DOHH2 (cell line): ENCODE measurements around the gene LBX1.

Experiments used
- H3F3A ChIP-seq: fragments of 200-600 bp; sonication (generic), shearing (Covaris generic); 2 replicates; pipeline ENCODE4 v1.6.0; 2016; ENCODE audit warnings: antibody characterized with exemption, mild to moderate bottlenecking; ENCODE audit not compliant: control insufficient read depth, insufficient read depth
- H3K27ac ChIP-seq: fragments of 200-600 bp; sonication (generic); 2 replicates; pipeline ENCODE4 v1.5.1; 2014; ENCODE audit warnings: low read depth, mild to moderate bottlenecking, low read length, moderate library complexity
- H3K27me3 ChIP-seq: fragments of 200-600 bp; sonication (generic); 2 replicates; pipeline ENCODE4 v1.6.1; 2014; ENCODE audit warnings: mild to moderate bottlenecking, low read length, mixed read lengths; ENCODE audit not compliant: control insufficient read depth
- H3K36me3 ChIP-seq: fragments of 200-600 bp; sonication (generic); 2 replicates; pipeline ENCODE4 v1.6.1; 2014; ENCODE audit warnings: mild to moderate bottlenecking, low read length, moderate library complexity, mixed read lengths; ENCODE audit not compliant: control insufficient read depth
- H3K4me1 ChIP-seq: fragments of 200-600 bp; sonication (generic); 2 replicates; pipeline ENCODE4 v1.6.1; 2014; ENCODE audit warnings: mild to moderate bottlenecking, low read length, mixed read lengths; ENCODE audit not compliant: control insufficient read depth
- H3K4me2 ChIP-seq: fragments of 200-600 bp; sonication (generic); 2 replicates; pipeline ENCODE4 v1.6.0; 2014; ENCODE audit warnings: mild to moderate bottlenecking, low read length, moderate library complexity
- H3K4me3 ChIP-seq: fragments of 200-600 bp; sonication (generic); 2 replicates; pipeline ENCODE4 v1.5.1; 2014; ENCODE audit warnings: mild to moderate bottlenecking, low read length, mixed read lengths
- H3K79me2 ChIP-seq: fragments of 200-600 bp; sonication (generic); 2 replicates; pipeline ENCODE4 v1.6.1; 2014; ENCODE audit warnings: mild to moderate bottlenecking, low read length, mixed read lengths; ENCODE audit not compliant: control insufficient read depth
- H3K9me2 ChIP-seq: fragments of 200-600 bp; sonication (generic); replicated peaks from 2 replicates; pipeline ENCODE4 v1.6.1; 2014; ENCODE audit warnings: mild to moderate bottlenecking, low read length, mixed read lengths; ENCODE audit not compliant: control insufficient read depth
- H3K9me3 ChIP-seq: fragments of 200-600 bp; sonication (generic); 2 replicates; pipeline ENCODE4 v1.6.1; 2014; ENCODE audit warnings: antibody characterized with exemption, low read length, mixed read lengths; ENCODE audit not compliant: control insufficient read depth, insufficient read depth
- H4K20me1 ChIP-seq: fragments of 200-600 bp; sonication (generic); 2 replicates; pipeline ENCODE4 v1.6.0; 2014; ENCODE audit warnings: low read depth, mild to moderate bottlenecking, antibody characterized with exemption, low read length, moderate library complexity; ENCODE audit not compliant: control insufficient read depth, insufficient read depth
- CTCF ChIP-seq: fragments of 200-600 bp; sonication (generic); IDR thresholded peaks from one replicate; pipeline ENCODE4 v1.5.1; 2014; ENCODE audit warnings: antibody characterized with exemption, mild to moderate bottlenecking, low read depth, low read length; ENCODE audit not compliant: poor library complexity, severe bottlenecking
- EZH2phosphoT487 ChIP-seq: fragments of 200-600 bp; sonication (generic); IDR thresholded peaks from 2 replicates; pipeline ENCODE4 v1.6.1; 2017; ENCODE audit warnings: borderline replicate concordance, mild to moderate bottlenecking, antibody characterized with exemption, low read length, moderate library complexity, mixed read lengths

Gene LBX1

GRCh38 chr10:101262147-101262546 is 32.9 kb upstream of the LBX1 start:
- TF ChIP-seq EZH2phosphoT487 (no peak), CTCF (no peak)
- Histone ChIP-seq H3F3A (no peaks in the 10 kb centered on the region), H3K4me1 (no peaks in the 10 kb centered on the region), H3K36me3 (no peaks in the 10 kb centered on the region), H3K4me2 (no peak overlapping the region), H3K27me3 (peaks cover 8% of the 10 kb centered on the region; the same call in 1 of the 2 replicates), H3K9me3 (no peaks in the 10 kb centered on the region), H3K79me2 (no peaks in the 10 kb centered on the region), H3K27ac (no peak overlapping the region), H3K9me2 (no peaks in the 10 kb centered on the region), H4K20me1 (no peaks in the 10 kb centered on the region), H3K4me3 (no peak overlapping the region)

- no peaks in the 10 kb centered on the region for H3F3A ChIP-seq
- no peaks in the 10 kb centered on the region for H3K4me1 ChIP-seq
- no peak overlapping the region for H3K4me3 ChIP-seq
- TF ChIP-seq EZH2phosphoT487 (no peak), CTCF (no peak)
- no peak overlapping the region for H3K4me2 ChIP-seq
- no peaks in the 10 kb centered on the region for H3K36me3 ChIP-seq
- no peak overlapping the region for H3K27ac ChIP-seq
- H4K20me1 ChIP-seq = no peaks in the 10 kb centered on the region
- H3K9me3 ChIP-seq = no peaks in the 10 kb centered on the region
- H3K27me3 ChIP-seq = peaks cover 8% of the 10 kb centered on the region; the same call in 1 of the 2 replicates
- no peaks in the 10 kb centered on the region for H3K79me2 ChIP-seq
- no peaks in the 10 kb centered on the region for H3K9me2 ChIP-seq
These were observed 32.4 kb upstream of the LBX1 start for GRCh38 chr10:101261702-101262101.

- no peak overlapping the region for H3K4me3 ChIP-seq
- no peaks in the 10 kb centered on the region for H3K9me3 ChIP-seq
- no peak overlapping the region for H3K4me2 ChIP-seq
- H3K27ac ChIP-seq = no peak overlapping the region
- peaks cover 10% of the 10 kb centered on the region; the same call in 1 of the 2 replicates for H3K27me3 ChIP-seq
- no peaks in the 10 kb centered on the region for H3K36me3 ChIP-seq
- H3K4me1 ChIP-seq = no peaks in the 10 kb centered on the region
- no peak for TF ChIP-seq EZH2phosphoT487
- H4K20me1 ChIP-seq = no peaks in the 10 kb centered on the region
- H3K79me2 ChIP-seq = no peaks in the 10 kb centered on the region
- no peaks in the 10 kb centered on the region for H3F3A ChIP-seq
- H3K9me2 ChIP-seq = no peaks in the 10 kb centered on the region
These were observed 31.7 kb upstream of the LBX1 start for GRCh38 chr10:101260764-101261481.

GRCh38 chr10:101258179-101258885 is 29.1 kb upstream of the LBX1 start:
- no peak overlapping the region for H3K4me3 ChIP-seq
- no peaks in the 10 kb centered on the region for H4K20me1 ChIP-seq
- no peak for TF ChIP-seq EZH2phosphoT487
- H3K79me2 ChIP-seq = no peaks in the 10 kb centered on the region
- H3K4me2 ChIP-seq = no peak overlapping the region
- no peaks in the 10 kb centered on the region for H3F3A ChIP-seq
- no peaks in the 10 kb centered on the region for H3K4me1 ChIP-seq
- no peak overlapping the region for H3K27ac ChIP-seq
- no peaks in the 10 kb centered on the region for H3K36me3 ChIP-seq
- H3K9me3 ChIP-seq = no peaks in the 10 kb centered on the region
- H3K9me2 ChIP-seq = no peaks in the 10 kb centered on the region
- H3K27me3 ChIP-seq = peaks cover 18% of the 10 kb centered on the region
